Ovary (tissue), 9 donors: ENCODE data around the gene ZBTB26. TPM values are rescaled to one million over a fixed set of nuclear protein-coding genes. Genes with fewer than 3 reads are reported as not detected.

Experiments
- DNase-seq, 5 donors: peaks; one replicate each; pipeline ENCODE4 v3.0.0-alpha.2; 2019 to 2020
- H3K27ac ChIP-seq, 2 donors: fragments of 200-600 bp; one replicate each; pipeline versions ENCODE4 v1.5.1 to v1.8.0; 2019 to 2022
- H3K27me3 ChIP-seq: fragments of 200-600 bp; one replicate; pipeline ENCODE4 v1.8.0; 2022
- H3K36me3 ChIP-seq: fragments of 200-600 bp; sonication (generic); one replicate; pipeline ENCODE4 v1.5.1; 2019
- H3K4me1 ChIP-seq: one replicate; pipeline ENCODE4 v1.8.1; 2013; ENCODE audit warnings: mild to moderate bottlenecking, moderate library complexity; ENCODE audit not compliant: insufficient read depth
- H3K4me3 ChIP-seq: fragments of 200-600 bp; sonication (generic); one replicate; pipeline ENCODE4 v1.5.1; 2017
- H3K9me3 ChIP-seq, 2 donors: fragments of 200-600 bp in 1 of 2; sonication (generic) in 1 of 2; one replicate each; pipeline versions ENCODE4 v1.5.1 to v1.8.1; 2013 to 2019; ENCODE audit warnings: mild to moderate bottlenecking in 1 of 2, moderate library complexity in 1 of 2
- EP300 ChIP-seq: sonication (generic); formaldehyde crosslinking; IDR thresholded peaks from one replicate; pipeline ENCODE4 v1.6.1; 2017; ENCODE audit warnings: antibody characterized with exemption
- POLR2A ChIP-seq: fragments of 450-650 bp; IDR thresholded peaks from one replicate; pipeline ENCODE4 v1.6.1; 2017; ENCODE audit warnings: antibody characterized with exemption, mild to moderate bottlenecking, moderate library complexity
- WGBS, 3 donors: extraction: QIAGEN DNeasy Blood & Tissue Kit in 1 of 3; methylation state at CpG; one replicate each; pipeline versions ENCODE4 v1.1.5 to v1.1.7; 2013 to 2017; 5-methylcytosine and 5-hydroxymethylcytosine counted together
- intact Hi-C, 4 donors: fragments of 100-400 bp; cut with DNase I; formaldehyde crosslinking; loops; one replicate each; pipeline versions ENCODE4 v1.11.0 to v1.15.1; 2022 to 2023
- polyA plus RNA-seq, 2 donors: library from polyadenylated mRNA; stranded (reverse); fragments of 200-250 nt in 1 of 2; fragments of 350-450 nt in 1 of 2; fragmentation: Illumina TruSeq in 1 of 2; extraction: RNeasy Lipid Tissue Mini Kit (QIAGEN cat#74804) in 1 of 2; gene quantifications; one replicate each; pipeline ENCODE4 v1.2.3, GENCODE V29; 2013 to 2014
- total RNA-seq, 7 donors: library from RNA; depleted of rRNA in 2 of 7; stranded (reverse); fragments of >200 nt in 2 of 7; fragmentation: NEBNext Ultra II Directional in 3 of 7; extraction: Animal tissue kit (Norgen Biotek cat#: 25700) in 3 of 7; gene quantifications; one replicate each; pipeline versions ENCODE4 v1.1.0 to v1.2.4, GENCODE V29; 2016 to 2023
- TF ChIP-seq, protein P1 (sequence below), 3 donors: fragments of 450-650 bp in 2 of 3; fragments of 200-600 bp in 1 of 3; IDR thresholded peaks; one replicate each; pipeline versions ENCODE4 v1.5.1 to v1.8.0; 2016 to 2022; ENCODE audit warnings: antibody characterized with exemption in 3 of 3, mild to moderate bottlenecking in 1 of 3
- donor health status: DM: no; HTN: no; CAD: no; lungs with moderate emphysema.
- donor health status: DM: no; HTN: no; CAD: no.
- donor health status: Bipolar disorder and iron deficiency.
- donor health status: DM: yes; HTN: yes; CAD: no.
- donor health status: DM: no; HTN: no; CAD: no.
- donor health status: DM: yes; HTN: yes; CAD: no.

The ZBTB26 gene
- total and polyA plus RNA-seq, 9 donors = 6.0 to 15.4 (median 11.2) TPM

DNA sequence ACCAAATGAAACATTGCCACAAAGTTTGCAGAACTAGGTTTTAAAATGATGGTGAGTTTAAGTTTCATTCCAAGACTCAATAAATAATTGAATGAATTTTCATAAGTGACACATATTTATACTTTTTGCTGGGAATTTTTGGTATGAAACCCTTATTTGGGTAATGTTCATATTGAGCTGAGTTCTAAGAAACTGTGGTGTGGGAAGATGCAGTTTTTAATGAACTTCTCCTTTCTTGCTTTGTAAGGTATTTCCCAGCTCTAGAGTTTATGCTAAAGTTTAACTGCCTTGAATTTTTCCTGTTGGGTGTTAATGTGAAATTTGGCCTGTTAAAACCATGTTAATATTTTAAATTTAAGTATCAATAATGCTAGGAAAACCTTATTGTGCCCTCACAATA is 24.6 kb upstream of the ZBTB26 start:
- TF ChIP-seq EP300 = no peak
- Histone ChIP-seq H3K9me3 (no peaks in the 10 kb centered on the region), H3K27ac (no peak overlapping the region), H3K36me3 (no peaks in the 10 kb centered on the region), H3K27me3 (no peaks in the 10 kb centered on the region), H3K4me1 (peaks cover 6% of the 10 kb centered on the region), H3K4me3 (no peak overlapping the region)
- intact Hi-C loops = no loop called here
- no peak for DNase-seq

DNA sequence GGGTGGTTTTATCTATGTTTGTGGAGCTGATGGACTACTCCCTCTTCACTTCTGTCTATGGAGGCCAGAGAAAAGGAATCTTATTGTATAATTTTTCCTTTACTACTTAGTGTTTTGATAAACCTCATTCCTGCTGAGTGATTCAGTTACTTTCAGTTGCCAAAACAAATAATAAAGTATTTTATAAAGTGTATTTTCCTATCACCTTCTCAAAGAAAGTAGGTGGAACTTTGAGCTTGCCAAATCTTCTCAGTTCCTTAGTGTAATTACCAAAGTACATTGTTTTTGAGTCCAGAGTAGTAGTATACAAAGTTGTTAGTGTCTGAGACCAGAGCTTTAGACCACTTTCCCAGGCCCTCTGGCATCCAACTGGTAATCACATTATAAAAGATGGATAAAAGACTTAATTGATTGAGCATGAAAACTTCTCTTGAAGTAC is 23.0 kb upstream of the ZBTB26 start:
- H3K27ac ChIP-seq = no peak overlapping the region
- TF ChIP-seq POLR2A = no peak
- TF ChIP-seq, protein P1, sequence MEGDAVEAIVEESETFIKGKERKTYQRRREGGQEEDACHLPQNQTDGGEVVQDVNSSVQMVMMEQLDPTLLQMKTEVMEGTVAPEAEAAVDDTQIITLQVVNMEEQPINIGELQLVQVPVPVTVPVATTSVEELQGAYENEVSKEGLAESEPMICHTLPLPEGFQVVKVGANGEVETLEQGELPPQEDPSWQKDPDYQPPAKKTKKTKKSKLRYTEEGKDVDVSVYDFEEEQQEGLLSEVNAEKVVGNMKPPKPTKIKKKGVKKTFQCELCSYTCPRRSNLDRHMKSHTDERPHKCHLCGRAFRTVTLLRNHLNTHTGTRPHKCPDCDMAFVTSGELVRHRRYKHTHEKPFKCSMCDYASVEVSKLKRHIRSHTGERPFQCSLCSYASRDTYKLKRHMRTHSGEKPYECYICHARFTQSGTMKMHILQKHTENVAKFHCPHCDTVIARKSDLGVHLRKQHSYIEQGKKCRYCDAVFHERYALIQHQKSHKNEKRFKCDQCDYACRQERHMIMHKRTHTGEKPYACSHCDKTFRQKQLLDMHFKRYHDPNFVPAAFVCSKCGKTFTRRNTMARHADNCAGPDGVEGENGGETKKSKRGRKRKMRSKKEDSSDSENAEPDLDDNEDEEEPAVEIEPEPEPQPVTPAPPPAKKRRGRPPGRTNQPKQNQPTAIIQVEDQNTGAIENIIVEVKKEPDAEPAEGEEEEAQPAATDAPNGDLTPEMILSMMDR (IDR thresholded peaks at IDR 0.05) = no peak
- no peak for TF ChIP-seq EP300
- no peaks in the 10 kb centered on the region for H3K36me3 ChIP-seq
- no peaks in the 10 kb centered on the region for H3K9me3 ChIP-seq
- peaks cover 7% of the 10 kb centered on the region for H3K4me1 ChIP-seq
- no peaks in the 10 kb centered on the region for H3K27me3 ChIP-seq
- DNase-seq = no peak
- intact Hi-C loops = no loop called here
- H3K4me3 ChIP-seq = no peak overlapping the region

DNA sequence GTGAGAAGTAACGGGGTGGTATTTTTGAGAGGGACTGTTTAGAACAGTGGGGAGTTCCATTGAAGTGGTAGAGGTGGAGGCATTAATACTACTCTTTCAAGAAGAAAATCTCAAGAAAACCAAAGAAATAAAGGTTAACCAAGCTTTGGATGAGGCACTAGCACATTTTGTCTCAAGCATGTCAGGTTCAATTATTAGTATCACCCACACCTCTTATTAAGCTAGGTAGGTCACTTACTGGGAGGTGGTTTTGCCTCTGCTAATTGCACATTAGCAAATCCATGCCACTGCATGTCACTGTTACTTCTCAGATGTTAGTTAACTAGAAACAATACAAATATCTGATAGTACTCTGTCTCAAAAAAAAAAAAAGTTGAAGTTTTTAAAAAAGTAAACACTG is 19.7 kb upstream of the ZBTB26 start:
- H3K4me1 ChIP-seq = peaks cover 7% of the 10 kb centered on the region
- WGBS, 3 donors = 92 to 93% (median 93%) methylated on average over 1 of the region's 1 CpG
- H3K27ac ChIP-seq = no peak overlapping the region

DNA sequence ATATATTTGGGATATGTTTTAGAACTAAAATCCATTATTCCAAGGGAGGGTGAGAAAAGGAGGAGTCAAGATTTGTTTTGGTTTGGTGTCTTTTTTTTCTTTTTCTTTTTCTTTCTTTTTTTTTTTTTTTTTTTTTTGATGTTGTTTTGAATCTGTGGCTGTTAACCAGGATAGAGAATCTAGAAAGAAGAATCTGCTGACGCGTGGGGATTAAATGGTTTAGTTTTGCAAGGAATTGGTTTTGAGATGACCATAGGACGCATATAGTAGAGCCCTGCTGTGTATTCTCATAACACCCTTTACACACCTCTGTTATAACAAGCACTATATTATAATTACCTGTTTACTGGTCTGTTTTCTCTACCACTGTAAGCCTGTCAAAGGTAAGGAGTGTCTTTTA is 19.0 kb upstream of the ZBTB26 start:
- no peaks in the 10 kb centered on the region for H3K9me3 ChIP-seq
- no peak overlapping the region for H3K27ac ChIP-seq
- 86 to 91% (median 90%) methylated on average over 3 of the region's 3 CpGs for WGBS, 3 donors
- no peaks in the 10 kb centered on the region for H3K27me3 ChIP-seq
- DNase-seq = no peak
- H3K4me3 ChIP-seq = no peak overlapping the region
- H3K4me1 ChIP-seq = peaks cover 7% of the 10 kb centered on the region
- H3K36me3 ChIP-seq = no peaks in the 10 kb centered on the region
- intact Hi-C loops = no loop called here
- TF ChIP-seq EP300 (no peak), POLR2A (no peak)
- TF ChIP-seq, protein P1 (IDR thresholded peaks at IDR 0.05) = no peak

More for the DNA sequence above, 19.7 kb upstream of the ZBTB26 start:
- TF ChIP-seq EP300 (no peak), POLR2A (no peak)
- TF ChIP-seq, protein P1 (IDR thresholded peaks at IDR 0.05) = no peak
- no peak for DNase-seq
- intact Hi-C loops = no loop called here
- no peak overlapping the region for H3K4me3 ChIP-seq
- H3K27me3 ChIP-seq = no peaks in the 10 kb centered on the region
- H3K9me3 ChIP-seq = no peaks in the 10 kb centered on the region
- H3K36me3 ChIP-seq = no peaks in the 10 kb centered on the region

DNA sequence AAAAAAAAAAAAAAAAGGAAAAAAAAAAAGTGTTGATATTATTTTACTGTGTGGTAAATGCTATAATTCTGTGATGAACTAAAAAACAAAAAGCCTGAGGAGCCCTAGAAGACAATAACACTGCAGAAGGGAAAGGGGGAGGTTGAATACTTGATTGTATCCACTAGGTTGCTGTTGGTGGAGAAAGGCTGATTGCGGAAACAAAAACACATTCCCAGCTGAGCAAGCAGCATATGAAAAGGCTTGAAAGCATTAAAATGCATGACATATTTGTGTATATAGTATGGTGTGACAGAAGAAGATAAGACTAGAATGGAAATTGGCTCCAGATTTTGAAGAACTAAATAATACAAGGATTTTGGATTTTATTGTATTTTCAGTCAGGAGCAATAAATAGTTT is 18.4 kb upstream of the ZBTB26 start:
- Histone ChIP-seq H3K27me3 (no peaks in the 10 kb centered on the region), H3K4me1 (peaks cover 8% of the 10 kb centered on the region), H3K36me3 (no peaks in the 10 kb centered on the region), H3K9me3 (no peaks in the 10 kb centered on the region), H3K4me3 (no peak overlapping the region), H3K27ac (no peak overlapping the region)
- DNase-seq = no peak
- WGBS, 3 donors = 61 to 77% (median 73%) methylated on average over 1 of the region's 1 CpG
- TF ChIP-seq EP300 (no peak), POLR2A (no peak)
- TF ChIP-seq, protein P1 (IDR thresholded peaks at IDR 0.05) = no peak
- intact Hi-C loops = no loop called here
